K562 (cell line): ENCODE measurements around the gene CCDC85B. TPM values are rescaled to one million over a fixed set of nuclear protein-coding genes. Genes with fewer than 3 reads are reported as not detected.
A peak's percentile ranks its signal among the peaks of the same experiment; 100 is the strongest.

Source experiments
- AFF1 ChIP-seq, 2 experiments: fragments of 450-650 bp; IDR thresholded peaks; 2 replicates each; pipeline ENCODE4 v1.6.1; 2018; ENCODE audit warnings: mild to moderate bottlenecking in 2 of 2, low read depth in 1 of 2; ENCODE audit not compliant: partially characterized antibody in 2 of 2
- AFF4 ChIP-seq: sonication (generic); formaldehyde crosslinking; IDR thresholded peaks from 2 replicates; pipeline ENCODE4 v1.8.0; 2023; ENCODE audit warnings: mild to moderate bottlenecking, missing genetic modification reagents
- CGGBP1 ChIP-seq: fragments of 250-450 bp; sonication (Bioruptor Pico); IDR thresholded peaks from 2 replicates; pipeline ENCODE4 v1.9.0; 2021; ENCODE audit warnings: mild to moderate bottlenecking
- FUS ChIP-seq: fragments of 200-400 bp; formaldehyde crosslinking; optimal IDR thresholded peaks from 2 replicates; pipeline ENCODE3; 2017; ENCODE audit warnings: low read depth, low read length
- GABPB1 ChIP-seq: sonication (generic); formaldehyde crosslinking; IDR thresholded peaks from 2 replicates; pipeline ENCODE4 v1.8.0; 2022; ENCODE audit warnings: mild to moderate bottlenecking, missing genetic modification reagents
- MNT ChIP-seq, 2 experiments: fragments of 450-650 bp; conservative IDR thresholded peaks; 2 replicates each; pipeline ENCODE4 v1.6.1; 2017; ENCODE audit warnings: mild to moderate bottlenecking in 2 of 2, moderate library complexity in 2 of 2
- MTA1 ChIP-seq: fragments of 450-650 bp; IDR thresholded peaks from 2 replicates; pipeline ENCODE4 v1.6.1; 2017; ENCODE audit warnings: borderline replicate concordance
- NR2C2 ChIP-seq, 2 experiments: fragments of 200-800 bp in 1 of 2; sonication (Bioruptor generic) in 1 of 2; sonication (generic) in 1 of 2; formaldehyde crosslinking in 1 of 2; IDR thresholded peaks; 2 replicates each; pipeline versions ENCODE4 v1.6.1 to v1.8.0; 2016 to 2022; ENCODE audit warnings: mild to moderate bottlenecking in 1 of 2, missing compliant biosample characterization in 1 of 2, missing genetic modification characterization in 1 of 2, missing genetic modification reagents in 1 of 2
- PCBP1 ChIP-seq: fragments of 200-400 bp; formaldehyde crosslinking; IDR thresholded peaks from 2 replicates; pipeline ENCODE4 v1.6.1; 2018; ENCODE audit warnings: mild to moderate bottlenecking, low read depth, low read length; ENCODE audit not compliant: poor library complexity, severe bottlenecking
- PRDM10 ChIP-seq: fragments of 450-650 bp; IDR thresholded peaks from 2 replicates; pipeline ENCODE4 v1.6.1; 2018; ENCODE audit not compliant: partially characterized antibody
- ZBTB12 ChIP-seq: fragments of 250-450 bp; sonication (Bioruptor Pico); IDR thresholded peaks from 2 replicates; pipeline ENCODE4 v1.4.0; 2020
- polyA plus RNA-seq, 8 experiments: library from polyadenylated mRNA; depleted of rRNA in 4 of 8; stranded (reverse) in 5 of 8; unstranded in 3 of 8; fragments of >200 nt; fragmentation: Nextera tagmentation in 2 of 8; fragmentation: Illumina TruSeq in 1 of 8; extraction: Ambion mirVana in 2 of 8; extraction: Trizol in 1 of 8; gene quantifications; 2 replicates each; pipeline versions ENCODE4 v1.2.1 to v1.2.3, GENCODE V29; 2011 to 2014; ENCODE audit warnings: inconsistent platforms in 1 of 8, missing spikeins in 1 of 8
- total RNA-seq, 7 experiments: library from RNA; depleted of rRNA in 6 of 7; stranded (reverse); fragments of >200 nt in 6 of 7; fragmentation: Illumina TruSeq in 2 of 7; extraction: Trizol in 2 of 7; gene quantifications; 2 replicates each; pipeline versions ENCODE4 v1.2.1 to v1.2.3, GENCODE V29; 2011 to 2021; ENCODE audit warnings: low replicate concordance in 1 of 7

Gene CCDC85B
- total and polyA plus RNA-seq, 9 of the 15 experiments (the other 6 are each of a cell fraction or from before 2014, with no cell fraction given): 0.14 to 138 (median 6.2) TPM

GRCh38 chr11:65919141-65919572 lies 28.7 kb downstream of the CCDC85B start, which contains the start of gene DRAP1 (continued):
- TF ChIP-seq AFF4 (CRISPR knock-in tag): peak; percentile 67; the same call in 1 of the 2 replicates
- no peak for TF ChIP-seq MTA1
- TF ChIP-seq MNT (conservative IDR thresholded peaks at IDR 0.05): peak in 1 of 2 experiments; percentile 79
- TF ChIP-seq PCBP1: peak; percentile 90
- TF ChIP-seq GABPB1 (CRISPR knock-in tag): peak; percentile 85
- peak; percentile 67 for TF ChIP-seq NR2C2 (CRISPR knock-in tag; IDR thresholded peaks at IDR 0.05)
- peak; percentile 76 for TF ChIP-seq NR2C2 (tag; IDR thresholded peaks at IDR 0.05)
- TF ChIP-seq CGGBP1 (CRISPR knock-in tag): peak; percentile 60; the same call in 1 of the 2 replicates
- peak in 1 of 2 experiments; percentile 71 for TF ChIP-seq AFF1 (IDR thresholded peaks at IDR 0.05; ENCODE audit: low read depth in 1 of 2, partially characterized antibody in 2 of 2)
- peak; percentile 26 for TF ChIP-seq FUS
- TF ChIP-seq ZBTB12: peak; percentile 69
- peak; percentile 89 for TF ChIP-seq PRDM10
